ENCODE measurements around the gene ADGRA3. TPM values are rescaled to one million over a fixed set of nuclear protein-coding genes. Genes with fewer than 3 reads are reported as not detected.

ADGRA3 gene
- total and polyA plus RNA-seq, 11 donors: 9.6 to 43.9 (median 21.5) TPM

- peak; percentile 19 to 48 (median 38) for ATAC-seq
- Histone ChIP-seq H3K27ac (peak overlapping the region in 1 of 12 donors; percentile 35), H3K27me3 (no peaks in the 10 kb centered on the region), H3K4me1 (peaks cover 0 to 28% (median 13%) of the 10 kb centered on the region in 12 donors), H3K9me3 (no peaks in the 10 kb centered on the region), H3K4me3 (no peak overlapping the region), H3K36me3 (no peaks in the 10 kb centered on the region)
- intact Hi-C loops (cut with DNase I): no loop called here
- TF ChIP-seq, protein P1, sequence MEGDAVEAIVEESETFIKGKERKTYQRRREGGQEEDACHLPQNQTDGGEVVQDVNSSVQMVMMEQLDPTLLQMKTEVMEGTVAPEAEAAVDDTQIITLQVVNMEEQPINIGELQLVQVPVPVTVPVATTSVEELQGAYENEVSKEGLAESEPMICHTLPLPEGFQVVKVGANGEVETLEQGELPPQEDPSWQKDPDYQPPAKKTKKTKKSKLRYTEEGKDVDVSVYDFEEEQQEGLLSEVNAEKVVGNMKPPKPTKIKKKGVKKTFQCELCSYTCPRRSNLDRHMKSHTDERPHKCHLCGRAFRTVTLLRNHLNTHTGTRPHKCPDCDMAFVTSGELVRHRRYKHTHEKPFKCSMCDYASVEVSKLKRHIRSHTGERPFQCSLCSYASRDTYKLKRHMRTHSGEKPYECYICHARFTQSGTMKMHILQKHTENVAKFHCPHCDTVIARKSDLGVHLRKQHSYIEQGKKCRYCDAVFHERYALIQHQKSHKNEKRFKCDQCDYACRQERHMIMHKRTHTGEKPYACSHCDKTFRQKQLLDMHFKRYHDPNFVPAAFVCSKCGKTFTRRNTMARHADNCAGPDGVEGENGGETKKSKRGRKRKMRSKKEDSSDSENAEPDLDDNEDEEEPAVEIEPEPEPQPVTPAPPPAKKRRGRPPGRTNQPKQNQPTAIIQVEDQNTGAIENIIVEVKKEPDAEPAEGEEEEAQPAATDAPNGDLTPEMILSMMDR (IDR thresholded peaks at IDR 0.05): no peak
- no peak for TF ChIP-seq POLR2A (IDR thresholded peaks at IDR 0.05)
- WGBS, 4 donors: 57 to 74% (median 67%) methylated on average over 5 of the region's 5 CpGs
- DNase-seq: no peak
Measured at GRCh38 chr4:22474636-22475310, 41.1 kb downstream of the ADGRA3 start.

DNA sequence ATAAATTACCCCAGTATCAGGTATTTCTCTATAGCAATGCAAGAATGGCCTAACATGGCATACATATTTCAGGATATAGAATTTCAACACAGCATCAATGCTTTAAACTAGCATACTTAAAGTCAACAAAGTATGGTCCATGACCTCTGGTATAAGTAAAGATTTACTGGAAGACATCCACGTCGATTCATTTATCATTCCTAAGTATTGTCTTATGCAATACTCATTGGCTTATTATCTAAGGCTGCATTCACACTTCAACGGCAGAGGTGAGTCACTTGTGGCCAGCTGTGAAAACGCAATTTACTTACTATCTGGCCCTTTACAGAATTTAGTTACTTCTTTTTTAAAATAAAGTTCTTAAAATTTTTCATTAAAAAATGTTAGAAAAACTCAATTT lies 42.6 kb downstream of the ADGRA3 start:
- intact Hi-C loops (cut with DNase I): no loop called here

DNA sequence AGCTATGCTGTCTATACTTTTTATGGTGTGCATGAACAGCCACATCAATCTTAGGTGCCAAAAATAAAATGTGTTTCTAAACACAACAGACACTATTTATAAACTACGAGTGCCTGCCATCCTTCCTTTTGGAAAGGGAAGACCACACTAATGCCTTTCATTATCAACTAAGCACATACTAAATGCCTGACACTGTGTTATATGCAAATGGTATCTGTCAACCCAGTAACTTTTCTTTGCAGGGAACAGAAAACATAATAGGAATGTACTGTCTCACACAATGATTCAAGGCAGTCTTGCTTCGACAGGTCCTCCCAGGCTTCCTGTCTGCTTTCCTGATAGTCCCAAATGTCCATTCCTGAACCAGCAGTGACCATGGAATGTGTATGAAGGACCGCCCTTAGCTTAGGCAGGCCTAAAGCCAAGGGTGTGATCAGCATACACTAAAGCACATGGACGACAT lies 43.8 kb downstream of the ADGRA3 start:
- 32 to 54% (median 47%) methylated on average over 4 of the region's 4 CpGs for WGBS, 4 donors
- TF ChIP-seq POLR2A (IDR thresholded peaks at IDR 0.05): no peak
- TF ChIP-seq, protein P1 (IDR thresholded peaks at IDR 0.05): no peak
- peaks cover 0 to 34% (median 13%) of the 10 kb centered on the region in 12 donors for H3K4me1 ChIP-seq
- peak overlapping the region; percentile 46 to 92 (median 79) for H3K27ac ChIP-seq
- H3K9me3 ChIP-seq: no peaks in the 10 kb centered on the region
- no peak overlapping the region for H3K4me3 ChIP-seq
- intact Hi-C loops (cut with DNase I): no loop called here
- no peaks in the 10 kb centered on the region for H3K27me3 ChIP-seq
- DNase-seq (no peak), ATAC-seq (peak; percentile 77 to 84 (median 82))
- H3K36me3 ChIP-seq: no peaks in the 10 kb centered on the region

More for the DNA sequence above, 42.6 kb downstream of the ADGRA3 start:
- no peak for DNase-seq
- Histone ChIP-seq H3K9me3 (no peaks in the 10 kb centered on the region), H3K27ac (no peak overlapping the region), H3K4me3 (no peak overlapping the region), H3K36me3 (no peaks in the 10 kb centered on the region), H3K27me3 (no peaks in the 10 kb centered on the region), H3K4me1 (peaks cover 0 to 28% (median 13%) of the 10 kb centered on the region in 12 donors)
- 40 to 49% (median 47%) methylated on average over 4 of the region's 4 CpGs for WGBS, 4 donors
- TF ChIP-seq POLR2A (IDR thresholded peaks at IDR 0.05): no peak
- TF ChIP-seq, protein P1 (IDR thresholded peaks at IDR 0.05): no peak
- peak in 1 of 4 donors; percentile 57 for ATAC-seq

DNA sequence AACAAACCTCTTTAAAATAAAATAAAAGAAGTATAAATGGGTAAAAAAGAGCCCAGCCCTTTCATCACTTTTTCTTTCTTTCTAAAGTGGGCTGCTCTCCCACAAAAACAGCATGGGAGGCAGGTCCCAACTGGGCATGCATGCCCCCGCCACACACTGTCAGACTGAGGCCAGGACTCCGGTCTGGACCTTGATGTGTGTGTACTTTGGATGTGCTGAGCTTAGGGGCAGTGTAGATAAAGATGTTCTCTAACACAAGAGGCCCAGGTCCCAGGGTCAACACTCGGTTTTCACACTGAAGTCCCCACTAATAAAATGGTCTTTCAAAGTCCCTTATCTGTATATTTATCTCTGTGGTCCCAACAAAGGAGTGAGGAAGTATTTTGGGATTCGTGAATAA lies 44.4 kb downstream of the ADGRA3 start:
- H3K4me3 ChIP-seq: no peak overlapping the region
- no peaks in the 10 kb centered on the region for H3K36me3 ChIP-seq
- intact Hi-C loops (cut with DNase I): no loop called here
- no peaks in the 10 kb centered on the region for H3K27me3 ChIP-seq
- WGBS, 4 donors: 60 to 69% (median 64%) methylated on average over 4 of the region's 4 CpGs
- peak overlapping the region; percentile 46 to 92 (median 79) for H3K27ac ChIP-seq
- peaks cover 0 to 40% (median 13%) of the 10 kb centered on the region in 12 donors for H3K4me1 ChIP-seq
- DNase-seq: no peak
- H3K9me3 ChIP-seq: no peaks in the 10 kb centered on the region
- TF ChIP-seq, protein P1 (IDR thresholded peaks at IDR 0.05): no peak
- ATAC-seq: peak in 3 of 4 donors; percentile 38 to 73 (median 50)

Measured in heart left ventricle (tissue), 16 donors.